GM12875 (cell line): ENCODE data around the gene RPL7A.
"Not testable (repeated sequence)": the region's sequence is repeated elsewhere in the genome, so short reads cannot be mapped to it uniquely, and the experiment has no call there.

Experiments
- H3K4me3 ChIP-seq: one replicate; pipeline ENCODE4 v1.5.1; 2011; ENCODE audit warnings: low read depth, low read length, control low read depth
- CTCF ChIP-seq: IDR thresholded peaks from 2 replicates; pipeline ENCODE4 v1.5.1; 2011; ENCODE audit warnings: low read depth, mild to moderate bottlenecking, control low read depth, inconsistent platforms, low read length, moderate library complexity, borderline replicate concordance; ENCODE audit not compliant: insufficient read depth

Gene RPL7A

GRCh38 chr9:133322701-133323100, 25.3 kb upstream of the RPL7A start:
- no peak for TF ChIP-seq CTCF
- no peak overlapping the region for H3K4me3 ChIP-seq

GRCh38 chr9:133323211-133323610, 24.8 kb upstream of the RPL7A start:
- no peak for TF ChIP-seq CTCF
- H3K4me3 ChIP-seq: no peak overlapping the region

GRCh38 chr9:133323991-133324703, 23.9 kb upstream of the RPL7A start:
- H3K4me3 ChIP-seq: no peak overlapping the region
- TF ChIP-seq CTCF: no peak

GRCh38 chr9:133327021-133327420, 21.0 kb upstream of the RPL7A start:
- H3K4me3 ChIP-seq: not testable (repeated sequence)

GRCh38 chr9:133327834-133328484, 20.1 kb upstream of the RPL7A start:
- no peak for TF ChIP-seq CTCF
- H3K4me3 ChIP-seq: no peak overlapping the region

GRCh38 chr9:133329306-133330156, 18.5 kb upstream of the RPL7A start:
- H3K4me3 ChIP-seq: not testable (repeated sequence)
- peak; percentile 42; the same call in 1 of the 2 replicates for TF ChIP-seq CTCF

- H3K4me3 ChIP-seq: no peak overlapping the region
- TF ChIP-seq CTCF: no peak
Observed at GRCh38 chr9:133331221-133331620, 16.8 kb upstream of the RPL7A start.
